SK-N-SH (cell line): Measurements from ENCODE around the gene RUVBL2. TPM values are rescaled to one million over a fixed set of nuclear protein-coding genes. Genes with fewer than 3 reads are reported as not detected.

Source experiments
- CTCF ChIA-PET: fragments of 300-600, 350-600 bp; formaldehyde crosslinking; extraction: SDS; loops from one replicate; lab custom pipeline; 2021; lab: Yijun Ruan, JAX
- POLR2A ChIA-PET: fragments of 350-600 bp; sonication (Branson Sonifier 250); formaldehyde crosslinking; extraction: SDS; loops from one replicate; lab custom pipeline; 2020; ENCODE audit warnings: antibody characterized with exemption, inconsistent platforms; lab: Yijun Ruan, JAX
- DNase-seq: peaks from one replicate; pipeline ENCODE4 v3.0.0; 2012
- H2AFZ ChIP-seq: fragments of 200-600 bp; sonication (generic); 2 replicates; pipeline ENCODE4 v1.8.1; 2016; ENCODE audit warnings: antibody characterized with exemption, mild to moderate bottlenecking, low read depth
- H3F3A ChIP-seq: fragments of 200-600 bp; sonication (generic); replicated peaks from 2 replicates; pipeline ENCODE3; 2016; ENCODE audit warnings: antibody characterized with exemption, mild to moderate bottlenecking; ENCODE audit not compliant: insufficient read depth
- H3K27ac ChIP-seq, 2 experiments: fragments of 200-500 bp in 1 of 2; fragments of 200-600 bp in 1 of 2; sonication (Bioruptor generic) in 1 of 2; sonication (generic), shearing (Covaris generic) in 1 of 2; 2 replicates each; pipeline versions ENCODE4 v1.5.1 to v1.6.1; 2014 to 2016; ENCODE audit warnings: low read depth in 2 of 2, inconsistent platforms in 1 of 2, low read length in 1 of 2, mild to moderate bottlenecking in 1 of 2, mixed read lengths in 1 of 2
- H3K27me3 ChIP-seq: fragments of 200-600 bp; sonication (generic), shearing (Covaris generic); 2 replicates; pipeline ENCODE4 v1.6.1; 2016; ENCODE audit warnings: mixed run types; ENCODE audit not compliant: insufficient read depth
- H3K36me3 ChIP-seq, 2 experiments: fragments of 200-500 bp in 1 of 2; fragments of 200-600 bp in 1 of 2; sonication (Bioruptor generic) in 1 of 2; sonication (generic) in 1 of 2; replicated peaks in 1 of 2; 2 replicates each; pipeline versions ENCODE3 to v1.5.1; 2014 to 2016; ENCODE audit warnings: low read length in 1 of 2, mild to moderate bottlenecking in 1 of 2; ENCODE audit not compliant: insufficient read depth in 2 of 2, control insufficient read depth in 1 of 2
- H3K4me1 ChIP-seq, 2 experiments: fragments of 200-500 bp in 1 of 2; fragments of 200-600 bp in 1 of 2; sonication (Bioruptor generic) in 1 of 2; sonication (generic), shearing (Covaris generic) in 1 of 2; 2 replicates each; pipeline versions ENCODE4 v1.5.1 to v1.6.1; 2014 to 2016; ENCODE audit warnings: low read depth in 1 of 2, low read length in 1 of 2, mixed run types in 1 of 2; ENCODE audit not compliant: insufficient read depth in 2 of 2, control insufficient read depth in 1 of 2
- H3K4me2 ChIP-seq: fragments of 200-600 bp; sonication (generic), shearing (Covaris generic); 2 replicates; pipeline ENCODE4 v1.6.1; 2017; ENCODE audit warnings: mixed run types
- H3K4me3 ChIP-seq, 2 experiments: fragments of 200-500 bp in 1 of 2; fragments of 200-600 bp in 1 of 2; sonication (Bioruptor generic) in 1 of 2; sonication (generic), shearing (Covaris generic) in 1 of 2; 2 replicates each; pipeline versions ENCODE4 v1.5.1 to v1.8.1; 2014 to 2016; ENCODE audit warnings: low read depth in 2 of 2, inconsistent platforms in 1 of 2, low read length in 1 of 2, mild to moderate bottlenecking in 1 of 2, mixed read lengths in 1 of 2, moderate library complexity in 1 of 2
- H3K79me2 ChIP-seq: fragments of 200-600 bp; sonication (generic); 2 replicates; pipeline ENCODE4 v1.8.1; 2017; ENCODE audit warnings: mild to moderate bottlenecking; ENCODE audit not compliant: insufficient read depth
- H3K9ac ChIP-seq: fragments of 200-600 bp; sonication (generic); 2 replicates; pipeline ENCODE4 v1.6.1; 2017; ENCODE audit warnings: mixed run types
- H3K9me2 ChIP-seq: fragments of 200-600 bp; sonication (generic); 2 replicates; pipeline ENCODE4 v1.6.1; 2017; ENCODE audit warnings: mixed run types
- H3K9me3 ChIP-seq: fragments of 200-600 bp; sonication (generic); 2 replicates; pipeline ENCODE4 v1.6.1; 2017; ENCODE audit warnings: mixed run types, mild to moderate bottlenecking, moderate library complexity
- H4K20me1 ChIP-seq: fragments of 200-600 bp; sonication (generic); 2 replicates; pipeline ENCODE4 v1.6.1; 2017; ENCODE audit warnings: mild to moderate bottlenecking, mixed run types; ENCODE audit not compliant: insufficient read depth
- CTCF ChIP-seq: fragments of 200-600 bp; sonication (generic); IDR thresholded peaks from 2 replicates; pipeline ENCODE4 v1.6.1; 2017; ENCODE audit warnings: antibody characterized with exemption, mild to moderate bottlenecking, moderate library complexity
- ELF1 ChIP-seq: IDR thresholded peaks from 2 replicates; pipeline ENCODE4 v1.4.0; 2012
- EP300 ChIP-seq, 2 experiments: IDR thresholded peaks; 2 replicates each; pipeline versions ENCODE4 v1.4.0 to v1.6.1; 2012; ENCODE audit warnings: borderline replicate concordance in 1 of 2, low read depth in 1 of 2, low read length in 1 of 2
- FOSL2 ChIP-seq: IDR thresholded peaks from 2 replicates; pipeline ENCODE4 v1.4.0; 2012; ENCODE audit warnings: low read depth, mild to moderate bottlenecking, moderate library complexity, borderline replicate concordance
- FOXJ3 ChIP-seq: sonication (generic); formaldehyde crosslinking; IDR thresholded peaks from 2 replicates; pipeline ENCODE4 v1.5.1; 2020; ENCODE audit warnings: mild to moderate bottlenecking, missing genetic modification reagents
- FOXM1 ChIP-seq: IDR thresholded peaks from 2 replicates; pipeline ENCODE4 v1.4.0; 2012; ENCODE audit warnings: low read depth, mild to moderate bottlenecking
- GATA2 ChIP-seq: sonication (generic); formaldehyde crosslinking; IDR thresholded peaks from 2 replicates; pipeline ENCODE4 v1.5.0; 2020; ENCODE audit warnings: mild to moderate bottlenecking, missing genetic modification reagents
- MEF2A ChIP-seq: IDR thresholded peaks from 2 replicates; pipeline ENCODE4 v1.4.0; 2012; ENCODE audit warnings: low read depth, borderline replicate concordance
- MXI1 ChIP-seq: IDR thresholded peaks from 2 replicates; pipeline ENCODE4 v1.6.1; 2012; ENCODE audit warnings: mild to moderate bottlenecking, low read depth, low read length, improper control_type of control experiment
- POLR2AphosphoS5 ChIP-seq: IDR thresholded peaks from 2 replicates; pipeline ENCODE4 v1.6.1; 2012; ENCODE audit warnings: low read depth, low read length
- RAD21 ChIP-seq: IDR thresholded peaks from 2 replicates; pipeline ENCODE4 v1.6.1; 2012; ENCODE audit warnings: mild to moderate bottlenecking, low read length
- RFX5 ChIP-seq: IDR thresholded peaks from 2 replicates; pipeline ENCODE4 v1.6.1; 2012; ENCODE audit warnings: mild to moderate bottlenecking, improper control_type of control experiment, low read length
- SIN3A ChIP-seq: IDR thresholded peaks from 2 replicates; pipeline ENCODE4 v1.6.1; 2012; ENCODE audit warnings: low read depth, mild to moderate bottlenecking, low read length, moderate library complexity, borderline replicate concordance
- SMC3 ChIP-seq: IDR thresholded peaks from 2 replicates; pipeline ENCODE4 v1.6.1; 2012; ENCODE audit warnings: low read depth, low read length, improper control_type of control experiment
- TAF1 ChIP-seq: IDR thresholded peaks from 2 replicates; pipeline ENCODE4 v1.6.1; 2012; ENCODE audit warnings: low read depth, mild to moderate bottlenecking, low read length, moderate library complexity, borderline replicate concordance
- USF1 ChIP-seq: IDR thresholded peaks from 2 replicates; pipeline ENCODE4 v1.4.0; 2012; ENCODE audit warnings: low read depth, borderline replicate concordance
- YY1 ChIP-seq: IDR thresholded peaks from 2 replicates; pipeline ENCODE4 v1.4.0; 2012; ENCODE audit warnings: low read depth, mild to moderate bottlenecking
- WGBS: methylation state at CpG from one replicate; pipeline ENCODE4 v1.1.6; 2017; ENCODE audit warnings: low lambda C conversion rate; 5-methylcytosine and 5-hydroxymethylcytosine counted together
- polyA plus RNA-seq, 3 experiments: library from polyadenylated mRNA; depleted of rRNA; stranded (reverse); fragments of >200 nt; gene quantifications; 2 replicates each; pipeline ENCODE4 v1.2.3, GENCODE V29; 2012
- TF ChIP-seq, protein P1 (sequence below): IDR thresholded peaks from 2 replicates; pipeline ENCODE4 v1.4.0; 2012; ENCODE audit warnings: low read depth, borderline replicate concordance

The RUVBL2 gene
- polyA plus RNA-seq, 1 of the 3 experiments (the other 2 are of a cell fraction), result 459 TPM

- TF ChIP-seq CTCF (no peak), MEF2A (no peak), RFX5 (no peak), SMC3 (no peak), RAD21 (no peak)
- TF ChIP-seq, protein P1, sequence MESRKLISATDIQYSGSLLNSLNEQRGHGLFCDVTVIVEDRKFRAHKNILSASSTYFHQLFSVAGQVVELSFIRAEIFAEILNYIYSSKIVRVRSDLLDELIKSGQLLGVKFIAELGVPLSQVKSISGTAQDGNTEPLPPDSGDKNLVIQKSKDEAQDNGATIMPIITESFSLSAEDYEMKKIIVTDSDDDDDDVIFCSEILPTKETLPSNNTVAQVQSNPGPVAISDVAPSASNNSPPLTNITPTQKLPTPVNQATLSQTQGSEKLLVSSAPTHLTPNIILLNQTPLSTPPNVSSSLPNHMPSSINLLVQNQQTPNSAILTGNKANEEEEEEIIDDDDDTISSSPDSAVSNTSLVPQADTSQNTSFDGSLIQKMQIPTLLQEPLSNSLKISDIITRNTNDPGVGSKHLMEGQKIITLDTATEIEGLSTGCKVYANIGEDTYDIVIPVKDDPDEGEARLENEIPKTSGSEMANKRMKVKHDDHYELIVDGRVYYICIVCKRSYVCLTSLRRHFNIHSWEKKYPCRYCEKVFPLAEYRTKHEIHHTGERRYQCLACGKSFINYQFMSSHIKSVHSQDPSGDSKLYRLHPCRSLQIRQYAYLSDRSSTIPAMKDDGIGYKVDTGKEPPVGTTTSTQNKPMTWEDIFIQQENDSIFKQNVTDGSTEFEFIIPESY, result no peak
- TF ChIP-seq, all 33 proteins: peak for 0
Observed at GRCh38 chr19:48968813-48969218, 24.9 kb upstream of the RUVBL2 start (continued).

GRCh38 chr19:48969276-48970138, 24.2 kb upstream of the RUVBL2 start:
- Histone ChIP-seq H3F3A (peaks cover 39% of the 10 kb centered on the region), H3K27me3 (no peaks in the 10 kb centered on the region), H4K20me1 (peaks cover 18% of the 10 kb centered on the region), H3K4me3 (no peak overlapping the region), H3K9ac (no peak overlapping the region), H3K9me3 (no peaks in the 10 kb centered on the region), H3K36me3 (peaks cover 19 to 36% of the 10 kb centered on the region in 2 experiments), H3K27ac (no peak overlapping the region), H2AFZ (no peak overlapping the region), H3K4me1 (peaks cover 3 to 13% of the 10 kb centered on the region in 2 experiments; a peak in 3 of 4 replicates), H3K79me2 (peaks cover 19% of the 10 kb centered on the region), H3K9me2 (no peaks in the 10 kb centered on the region), H3K4me2 (no peak overlapping the region)
- WGBS, result 94% methylated on average over 40 of the region's 45 CpGs
- CTCF ChIA-PET, result interaction anchor here (1.1 to 4.8 kb wide), 10 partner anchors 15 to 189 kb away, joined by 3 to 54 read pairs (median 8); partner anchors contain the start of genes BAX, GYS1, HSD17B14 and PPP1R15A
- POLR2A ChIA-PET, result interaction anchor here (0.6 to 1.2 kb wide), 2 partner anchors 181 to 657 kb away, joined by 3 to 4 read pairs; no protein-coding TSS in a partner anchor
- no peak for DNase-seq
- no peak for TF ChIP-seq MEF2A
- no peak for TF ChIP-seq SIN3A
- no peak for TF ChIP-seq USF1
- no peak for TF ChIP-seq CTCF
- TF ChIP-seq GATA2 (CRISPR knock-in tag), result no peak
- TF ChIP-seq FOSL2, result no peak
- no peak for TF ChIP-seq EP300 (IDR thresholded peaks at IDR 0.05; ENCODE audit: borderline replicate concordance in 1 of 2, low read depth in 1 of 2, low read length in 1 of 2)
- TF ChIP-seq POLR2AphosphoS5, result no peak
- no peak for TF ChIP-seq YY1
- no peak for TF ChIP-seq SMC3
- no peak for TF ChIP-seq FOXJ3 (CRISPR knock-in tag)
- no peak for TF ChIP-seq RAD21
- no peak for TF ChIP-seq FOXM1
- no peak for TF ChIP-seq MXI1
- no peak for TF ChIP-seq TAF1
- TF ChIP-seq ELF1, result no peak
